UCSD-AML1 (cell line): ENCODE results near the gene PIM1.

Experiments
- DNase-seq: peaks from one replicate; lab custom pipeline; 2025; ENCODE audit not compliant: unreplicated experiment; lab: John Stamatoyannopoulos, UW

The PIM1 gene

GRCh38 chr6:37137201-37138090 lies 32.5 kb upstream of the PIM1 start:
- DNase-seq, result no peak

GRCh38 chr6:37138856-37139229 lies 31.1 kb upstream of the PIM1 start:
- DNase-seq, result no peak

GRCh38 chr6:37139230-37139962 lies 30.6 kb upstream of the PIM1 start:
- DNase-seq, result no peak

- no peak for DNase-seq
Observed at GRCh38 chr6:37140145-37140544, 29.8 kb upstream of the PIM1 start.

GRCh38 chr6:37141281-37142049 lies 28.5 kb upstream of the PIM1 start:
- DNase-seq, result no peak

GRCh38 chr6:37142050-37142614 lies 27.8 kb upstream of the PIM1 start:
- DNase-seq, result no peak

GRCh38 chr6:37143585-37143984 lies 26.4 kb upstream of the PIM1 start:
- DNase-seq, result no peak

GRCh38 chr6:37145443-37145842 lies 24.5 kb upstream of the PIM1 start:
- DNase-seq, result no peak

- no peak for DNase-seq
Observed at GRCh38 chr6:37146735-37147157, 23.2 kb upstream of the PIM1 start.

GRCh38 chr6:37149745-37150144 lies 20.2 kb upstream of the PIM1 start:
- no peak for DNase-seq

GRCh38 chr6:37150314-37150713 lies 19.6 kb upstream of the PIM1 start:
- DNase-seq, result no peak

GRCh38 chr6:37155394-37156312 lies 14.3 kb upstream of the PIM1 start:
- no peak for DNase-seq

- no peak for DNase-seq
Observed at GRCh38 chr6:37158508-37158907, 11.4 kb upstream of the PIM1 start.

GRCh38 chr6:37160922-37161778 lies 8.8 kb upstream of the PIM1 start:
- DNase-seq, result no peak

GRCh38 chr6:37162740-37163139 lies 7.2 kb upstream of the PIM1 start:
- no peak for DNase-seq

- no peak for DNase-seq
Observed at GRCh38 chr6:37168163-37168758, 1.7 kb upstream of the PIM1 start.

GRCh38 chr6:37168811-37169495 lies 999 bp upstream of the PIM1 start:
- peak; percentile 71 for DNase-seq
